Stimulated activated CD4-positive, alpha-beta T cell treated with anti-CD3 and anti-CD28 coated beads, Interleukin-1b, Interleukin-23, amount 100 ng/mL, for 48 hours (primary cell): ENCODE results near the gene ITPKB.
"Not testable (repeated sequence)": the region's sequence is repeated elsewhere in the genome, so short reads cannot be mapped to it uniquely, and the experiment has no call there.

Source experiments
- DNase-seq: peaks from one replicate; pipeline ENCODE4 v3.0.0-alpha.2; 2020

ITPKB gene

GRCh38 chr1:226754793-226755533, 15.9 kb upstream of the ITPKB start:
- no peak for DNase-seq

GRCh38 chr1:226754097-226754496, 15.0 kb upstream of the ITPKB start:
- DNase-seq, result no peak

GRCh38 chr1:226751703-226752102, 12.6 kb upstream of the ITPKB start:
- DNase-seq, result no peak

- no peak for DNase-seq
Observed at GRCh38 chr1:226751214-226751613, 12.1 kb upstream of the ITPKB start.

- DNase-seq, result no peak
Observed at GRCh38 chr1:226749467-226749866, 10.4 kb upstream of the ITPKB start.

GRCh38 chr1:226748306-226748705, 9.2 kb upstream of the ITPKB start:
- DNase-seq, result no peak

- not testable (repeated sequence) for DNase-seq
Observed at GRCh38 chr1:226747519-226748263, 8.6 kb upstream of the ITPKB start.

GRCh38 chr1:226743259-226743658, 4.2 kb upstream of the ITPKB start:
- no peak for DNase-seq

- no peak for DNase-seq
Observed at GRCh38 chr1:226741009-226741408, 1.9 kb upstream of the ITPKB start.

GRCh38 chr1:226739696-226740065, 599 bp upstream of the ITPKB start:
- no peak for DNase-seq

GRCh38 chr1:226738421-226738994, 574 bp downstream of the ITPKB start:
- peak; percentile 42 for DNase-seq

- peak; percentile 57 for DNase-seq
Observed at GRCh38 chr1:226737819-226738420, 1.2 kb downstream of the ITPKB start.

- DNase-seq, result peak; percentile 57
Observed at GRCh38 chr1:226736908-226737818, 1.9 kb downstream of the ITPKB start.

- DNase-seq, result no peak
Observed at GRCh38 chr1:226736001-226736907, 2.8 kb downstream of the ITPKB start.

- no peak for DNase-seq
Observed at GRCh38 chr1:226735576-226735975, 3.5 kb downstream of the ITPKB start.

- no peak for DNase-seq
Observed at GRCh38 chr1:226734611-226735153, 4.4 kb downstream of the ITPKB start.

GRCh38 chr1:226733876-226734275, 5.2 kb downstream of the ITPKB start:
- DNase-seq, result no peak

- no peak for DNase-seq
Observed at GRCh38 chr1:226733304-226733703, 5.8 kb downstream of the ITPKB start.

GRCh38 chr1:226732856-226733291, 6.2 kb downstream of the ITPKB start:
- no peak for DNase-seq

GRCh38 chr1:226731257-226731893, 7.7 kb downstream of the ITPKB start:
- no peak for DNase-seq

GRCh38 chr1:226730836-226731235, 8.2 kb downstream of the ITPKB start:
- no peak for DNase-seq
